ENCODE data around the gene PTPRG.

Gene PTPRG

GRCh38 chr3:61580982-61581643, 19.7 kb downstream of the PTPRG start:
- DNase-seq = no peak
- in situ Hi-C loops (cut with MboI; ENCODE audit: low pct_unique_long_range_greater_than_20kb, low sequenced_read_pairs) = no loop called here

- in situ Hi-C loops (cut with MboI; ENCODE audit: low pct_unique_long_range_greater_than_20kb, low sequenced_read_pairs) = no loop called here
- DNase-seq = no peak
Measured at GRCh38 chr3:61582287-61582686, 20.9 kb downstream of the PTPRG start.

GRCh38 chr3:61582846-61583245, 21.5 kb downstream of the PTPRG start:
- in situ Hi-C loops (cut with MboI; ENCODE audit: low pct_unique_long_range_greater_than_20kb, low sequenced_read_pairs) = no loop called here
- DNase-seq = no peak

- DNase-seq = no peak
- in situ Hi-C loops (cut with MboI; ENCODE audit: low pct_unique_long_range_greater_than_20kb, low sequenced_read_pairs) = no loop called here
Measured at GRCh38 chr3:61583890-61584875, 22.8 kb downstream of the PTPRG start.

- in situ Hi-C loops (cut with MboI; ENCODE audit: low pct_unique_long_range_greater_than_20kb, low sequenced_read_pairs) = no loop called here
- no peak for DNase-seq
Measured at GRCh38 chr3:61589856-61590255, 28.5 kb downstream of the PTPRG start.

GRCh38 chr3:61591300-61591699, 29.9 kb downstream of the PTPRG start:
- in situ Hi-C loops (cut with MboI; ENCODE audit: low pct_unique_long_range_greater_than_20kb, low sequenced_read_pairs) = no loop called here
- DNase-seq = no peak

- DNase-seq = no peak
- in situ Hi-C loops (cut with MboI; ENCODE audit: low pct_unique_long_range_greater_than_20kb, low sequenced_read_pairs) = no loop called here
Measured at GRCh38 chr3:61593446-61594029, 32.2 kb downstream of the PTPRG start.

- in situ Hi-C loops (cut with MboI; ENCODE audit: low pct_unique_long_range_greater_than_20kb, low sequenced_read_pairs) = no loop called here
- no peak for DNase-seq
Measured at GRCh38 chr3:61594144-61594963, 33.0 kb downstream of the PTPRG start.

- in situ Hi-C loops (cut with MboI; ENCODE audit: low pct_unique_long_range_greater_than_20kb, low sequenced_read_pairs) = no loop called here
- peak; percentile 12 for DNase-seq
Measured at GRCh38 chr3:61594964-61595285, 33.6 kb downstream of the PTPRG start.

GRCh38 chr3:61595288-61595687, 33.9 kb downstream of the PTPRG start:
- no peak for DNase-seq
- in situ Hi-C loops (cut with MboI; ENCODE audit: low pct_unique_long_range_greater_than_20kb, low sequenced_read_pairs) = no loop called here

GRCh38 chr3:61595826-61596225, 34.5 kb downstream of the PTPRG start:
- in situ Hi-C loops (cut with MboI; ENCODE audit: low pct_unique_long_range_greater_than_20kb, low sequenced_read_pairs) = no loop called here
- no peak for DNase-seq

- in situ Hi-C loops (cut with MboI; ENCODE audit: low pct_unique_long_range_greater_than_20kb, low sequenced_read_pairs) = no loop called here
- DNase-seq = no peak
Measured at GRCh38 chr3:61597906-61598305, 36.5 kb downstream of the PTPRG start.

GRCh38 chr3:61600195-61600594, 38.8 kb downstream of the PTPRG start:
- no peak for DNase-seq

GRCh38 chr3:61601831-61602230, 40.5 kb downstream of the PTPRG start:
- in situ Hi-C loops (cut with MboI; ENCODE audit: low pct_unique_long_range_greater_than_20kb, low sequenced_read_pairs) = no loop called here
- no peak for DNase-seq

More at GRCh38 chr3:61600195-61600594, 38.8 kb downstream of the PTPRG start:
- in situ Hi-C loops (cut with MboI; ENCODE audit: low pct_unique_long_range_greater_than_20kb, low sequenced_read_pairs) = no loop called here

- in situ Hi-C loops (cut with MboI; ENCODE audit: low pct_unique_long_range_greater_than_20kb, low sequenced_read_pairs) = no loop called here
- DNase-seq = no peak
Measured at GRCh38 chr3:61602466-61602865, 41.1 kb downstream of the PTPRG start.

GRCh38 chr3:61605589-61606175, 44.3 kb downstream of the PTPRG start:
- in situ Hi-C loops (cut with MboI; ENCODE audit: low pct_unique_long_range_greater_than_20kb, low sequenced_read_pairs) = no loop called here

GRCh38 chr3:61606196-61606595, 44.8 kb downstream of the PTPRG start:
- in situ Hi-C loops (cut with MboI; ENCODE audit: low pct_unique_long_range_greater_than_20kb, low sequenced_read_pairs) = no loop called here
- DNase-seq = no peak

More at GRCh38 chr3:61605589-61606175, 44.3 kb downstream of the PTPRG start:
- DNase-seq = no peak

GRCh38 chr3:61608072-61608471, 46.7 kb downstream of the PTPRG start:
- in situ Hi-C loops (cut with MboI; ENCODE audit: low pct_unique_long_range_greater_than_20kb, low sequenced_read_pairs) = no loop called here
- DNase-seq = no peak

GRCh38 chr3:61608711-61609110, 47.3 kb downstream of the PTPRG start:
- no peak for DNase-seq
- in situ Hi-C loops (cut with MboI; ENCODE audit: low pct_unique_long_range_greater_than_20kb, low sequenced_read_pairs) = no loop called here
